Astrocyte of the cerebellum (primary cell): ENCODE results near the gene LLGL1.
A peak's percentile ranks its signal among the peaks of the same experiment; 100 is the strongest.

ENCODE experiments used
- DNase-seq: peaks from one replicate; pipeline ENCODE4 v3.0.0-alpha.2; 2011; ENCODE audit warnings: low read depth
- H3K4me3 ChIP-seq: 2 replicates; pipeline ENCODE4 v1.5.1; 2011; ENCODE audit warnings: mild to moderate bottlenecking, low read depth, low read length, moderate library complexity
- CTCF ChIP-seq: IDR thresholded peaks from 2 replicates; pipeline ENCODE4 v1.5.1; 2012; ENCODE audit warnings: low read length, low read depth, moderate library complexity, mild to moderate bottlenecking; ENCODE audit errors: missing control alignments
- in situ Hi-C: cut with HindIII; loops from 2 replicates; pipeline ENCODE4 v1.10.0; 2017; ENCODE audit warnings: low sequenced_read_pairs

The LLGL1 gene

GRCh38 chr17:18191236-18191667 is 34.2 kb upstream of the LLGL1 start:
- in situ Hi-C loops: no loop called here
- no peak overlapping the region for H3K4me3 ChIP-seq
- no peak for DNase-seq
- TF ChIP-seq CTCF: no peak

- in situ Hi-C loops: no loop called here
- DNase-seq: no peak
- TF ChIP-seq CTCF: peak; percentile 46
- H3K4me3 ChIP-seq: no peak overlapping the region
Observed at GRCh38 chr17:18191967-18192366, 33.5 kb upstream of the LLGL1 start.

GRCh38 chr17:18194394-18194793 is 31.0 kb upstream of the LLGL1 start:
- DNase-seq: no peak
- H3K4me3 ChIP-seq: no peak overlapping the region
- no peak for TF ChIP-seq CTCF
- in situ Hi-C loops: no loop called here

- no peak for DNase-seq
- no peak for TF ChIP-seq CTCF
- in situ Hi-C loops: no loop called here
- H3K4me3 ChIP-seq: no peak overlapping the region
Observed at GRCh38 chr17:18194804-18195203, 30.6 kb upstream of the LLGL1 start.

GRCh38 chr17:18195246-18195645 is 30.2 kb upstream of the LLGL1 start:
- in situ Hi-C loops: no loop called here
- no peak for DNase-seq
- TF ChIP-seq CTCF: no peak
- no peak overlapping the region for H3K4me3 ChIP-seq

- TF ChIP-seq CTCF: no peak
- DNase-seq: no peak
- no peak overlapping the region for H3K4me3 ChIP-seq
- in situ Hi-C loops: no loop called here
Observed at GRCh38 chr17:18197535-18198194, 27.8 kb upstream of the LLGL1 start.
